Fibroblast of peridontal ligament (primary cell): Measurements from ENCODE around the gene C4orf51.
"Not testable (repeated sequence)": the region's sequence is repeated elsewhere in the genome, so short reads cannot be mapped to it uniquely, and the experiment has no call there.

Experiments
- DNase-seq: peaks from one replicate; pipeline ENCODE4 v3.0.0-alpha.2; 2010; ENCODE audit errors: extremely low read depth

The C4orf51 gene

DNA sequence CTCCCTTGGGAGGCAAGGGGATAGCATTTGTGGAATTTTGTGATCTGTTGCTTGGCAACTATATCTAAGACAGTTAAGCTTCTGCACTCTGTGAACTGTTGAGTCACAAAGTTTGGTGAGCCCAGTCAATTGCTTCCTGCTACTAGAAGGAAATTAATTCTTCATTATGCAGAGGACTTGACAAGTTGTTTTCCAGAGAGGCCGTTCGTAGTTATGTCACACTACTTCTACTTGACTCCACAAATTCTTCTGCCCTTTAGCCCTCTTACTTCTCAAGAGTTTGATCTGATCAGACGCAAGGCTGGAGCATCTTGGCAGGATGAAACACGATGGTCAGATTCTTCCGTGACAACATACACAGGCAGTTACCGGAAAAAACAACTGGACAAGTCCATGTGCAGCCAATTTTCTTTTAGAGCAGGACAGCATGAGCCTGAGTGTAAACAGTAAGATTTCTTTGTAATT is at the start of gene C4orf51:
Gene C4orf51, plus strand, starts transcription at position 156 of the 465 bp plus-strand sequence. Its CDS starts 58 bp downstream, at position 214.
- peak; percentile 69 for DNase-seq

DNA sequence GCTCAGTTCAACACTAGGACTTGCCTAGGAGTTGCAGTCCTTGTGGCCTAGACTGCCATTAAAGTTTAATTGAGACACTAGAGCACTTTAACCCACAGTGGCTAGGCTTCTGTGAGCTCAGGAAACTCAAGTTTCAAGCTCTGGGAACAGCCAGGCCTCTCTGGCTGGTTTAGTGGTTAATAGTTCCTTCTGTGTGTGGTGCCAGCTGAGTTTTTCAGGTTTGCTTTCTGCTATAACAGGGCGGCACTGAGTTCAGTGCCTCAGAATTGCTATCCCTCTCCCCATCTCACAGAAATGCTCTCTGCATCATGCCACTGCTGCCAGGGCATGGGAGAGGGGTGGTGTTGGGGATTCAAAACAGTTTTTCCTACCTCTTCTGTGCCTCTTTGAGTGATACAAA is 44.8 kb upstream of the C4orf51 start:
- no peak for DNase-seq

DNA sequence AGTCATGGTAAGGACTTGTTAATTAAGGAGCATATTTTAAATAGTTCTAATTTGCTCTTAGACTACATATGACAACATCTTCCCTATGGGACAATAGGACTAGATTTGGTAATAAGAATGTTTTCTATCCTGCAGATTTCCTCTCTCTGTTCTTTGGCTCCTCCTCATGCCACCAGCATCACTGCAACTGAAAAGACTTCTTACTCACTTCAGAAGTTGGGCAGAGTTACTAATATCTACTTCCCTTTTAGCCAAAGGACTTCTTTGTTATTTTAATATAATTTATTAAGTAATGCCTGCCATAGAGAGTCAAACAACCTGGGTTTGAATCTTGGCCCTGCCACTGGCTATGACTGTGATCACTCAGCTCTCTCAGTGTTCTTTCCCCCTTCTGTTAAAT is 44.3 kb upstream of the C4orf51 start:
- no peak for DNase-seq

DNA sequence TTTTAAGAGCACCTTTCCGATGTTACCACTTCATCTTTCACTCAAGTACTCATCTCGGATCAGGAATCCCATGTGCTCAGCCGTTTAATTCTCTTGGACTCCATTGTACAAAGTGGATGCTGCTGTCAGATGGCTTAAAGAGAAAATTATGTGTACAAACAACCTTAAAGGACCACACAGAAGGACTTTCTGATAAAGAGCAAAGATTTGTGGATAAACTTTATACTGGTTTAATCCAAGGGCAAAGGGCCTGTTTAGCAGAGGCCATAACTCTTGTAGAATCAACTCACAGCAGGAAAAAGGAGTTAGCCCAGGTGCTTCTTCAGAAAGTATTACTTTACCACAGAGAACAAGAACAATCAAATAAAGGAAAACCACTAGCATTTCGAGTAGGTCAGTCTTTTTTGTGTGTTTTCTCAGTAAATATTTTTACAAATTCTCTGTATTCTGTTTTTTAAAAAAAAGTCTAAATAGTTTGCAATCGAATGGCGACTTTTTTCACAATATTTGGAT is 40.7 kb upstream of the C4orf51 start:
- no peak for DNase-seq

DNA sequence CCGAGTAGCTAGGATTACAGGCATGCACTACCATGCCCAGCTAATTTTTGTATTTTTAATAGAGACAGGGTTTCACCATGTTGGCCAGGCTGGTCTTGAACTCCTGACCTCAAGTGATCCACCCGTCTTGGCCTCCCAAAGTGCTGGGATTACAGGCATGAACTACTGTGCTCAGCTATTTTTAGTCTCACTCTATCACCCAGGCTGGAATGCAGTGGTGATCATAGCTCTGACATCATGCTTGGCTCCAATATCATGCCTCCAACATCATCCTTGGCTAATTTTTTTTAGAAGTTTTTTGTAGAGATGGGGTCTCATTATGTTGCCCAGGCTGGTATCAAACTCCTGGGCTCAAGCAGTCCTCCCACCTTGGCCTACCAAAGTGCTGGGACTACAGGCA is 39.7 kb upstream of the C4orf51 start:
- DNase-seq = peak; percentile 87

DNA sequence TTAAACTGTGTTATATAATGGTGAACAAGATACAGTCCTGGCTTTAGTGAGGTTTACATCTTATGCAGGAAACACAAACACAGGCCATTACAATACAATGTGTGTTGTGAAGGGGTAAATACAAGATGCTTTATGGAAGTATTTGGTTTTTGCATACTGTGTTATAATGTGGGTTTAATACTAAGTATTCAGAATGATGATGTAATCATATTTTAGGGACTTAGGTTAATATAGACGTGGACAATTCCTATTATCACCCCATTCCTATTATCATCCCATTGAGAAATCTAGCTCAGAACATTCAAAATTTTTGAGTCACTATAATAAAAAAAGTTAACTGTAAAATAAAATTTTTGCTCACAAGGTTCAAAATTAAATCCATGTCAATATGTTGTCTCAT is 36.7 kb upstream of the C4orf51 start:
- no peak for DNase-seq

DNA sequence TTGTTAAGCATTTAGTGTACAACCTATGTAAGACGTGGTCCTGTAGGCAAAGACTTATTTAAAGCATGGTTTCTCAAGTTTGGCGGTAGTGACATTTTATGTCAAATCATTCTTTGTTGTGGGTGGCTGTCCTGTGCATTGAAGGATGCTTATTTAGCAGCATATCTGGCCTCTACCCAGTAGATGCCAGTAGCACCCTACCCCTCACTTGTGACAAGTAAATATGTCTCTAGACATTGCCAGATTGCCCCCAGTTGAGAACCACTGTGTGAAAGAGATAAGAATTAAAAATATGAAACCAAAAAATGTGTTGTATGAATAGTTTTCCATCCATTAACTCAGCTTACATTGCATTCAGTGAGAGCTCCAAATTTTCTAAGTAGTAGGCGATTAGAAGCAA is 35.2 kb upstream of the C4orf51 start:
- no peak for DNase-seq

DNA sequence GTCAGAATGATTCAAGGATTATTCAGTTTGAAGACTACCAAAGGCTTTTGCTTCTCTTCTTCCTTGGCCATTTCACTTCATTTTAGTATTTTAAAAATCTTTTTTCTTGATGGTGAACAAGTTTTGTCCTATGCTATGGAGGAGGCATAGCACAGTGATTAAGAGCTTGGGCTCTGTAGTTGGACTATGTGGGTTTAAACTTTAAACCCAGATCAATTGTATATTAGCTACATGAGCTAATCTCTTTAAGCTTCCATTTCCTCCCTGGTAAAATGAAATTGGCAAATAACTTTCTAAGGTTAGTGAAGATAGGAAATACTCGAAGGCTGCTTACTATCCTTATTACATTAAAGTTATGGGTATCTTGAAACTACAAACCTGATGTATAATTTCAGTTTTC is 23.8 kb upstream of the C4orf51 start:
- DNase-seq = no peak

DNA sequence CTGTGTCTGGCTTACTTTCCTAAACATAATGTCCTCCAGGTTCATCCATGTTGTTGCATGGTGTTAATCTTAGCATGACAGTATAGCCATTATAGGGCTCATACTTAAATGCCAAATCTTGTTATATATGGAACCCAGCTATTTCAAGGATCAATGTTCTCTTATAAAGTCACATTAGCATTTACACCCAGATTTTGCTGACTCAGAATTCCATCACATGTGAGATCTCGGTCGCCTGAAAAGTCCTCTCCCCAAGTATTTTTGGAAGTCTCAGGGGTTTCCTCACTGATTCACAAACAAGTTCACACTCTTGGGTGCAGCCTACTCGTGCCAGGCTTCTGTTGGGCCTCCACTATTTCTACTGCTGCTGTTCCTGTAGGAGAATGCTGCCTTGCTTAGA is 19.9 kb upstream of the C4orf51 start:
- DNase-seq = no peak

DNA sequence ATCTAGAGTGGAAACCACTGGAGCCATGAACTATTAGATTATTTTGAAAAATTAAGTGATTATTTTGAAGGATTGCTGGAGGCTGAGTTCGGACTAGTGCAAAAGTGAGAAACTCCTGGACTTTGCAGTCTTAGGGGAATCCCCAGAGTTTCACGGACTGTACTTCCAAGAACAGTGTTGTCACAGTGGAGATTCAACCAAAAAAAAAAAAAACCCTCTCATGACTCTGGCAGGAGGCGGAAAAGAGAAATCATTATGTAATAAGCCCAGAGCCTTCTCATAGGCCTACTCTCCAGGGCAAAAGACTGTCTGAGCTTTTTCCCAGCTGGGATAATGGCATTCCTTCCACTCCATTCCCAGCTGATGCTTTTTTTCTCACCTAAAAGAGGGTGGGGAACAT is 16.8 kb upstream of the C4orf51 start:
- DNase-seq = no peak

DNA sequence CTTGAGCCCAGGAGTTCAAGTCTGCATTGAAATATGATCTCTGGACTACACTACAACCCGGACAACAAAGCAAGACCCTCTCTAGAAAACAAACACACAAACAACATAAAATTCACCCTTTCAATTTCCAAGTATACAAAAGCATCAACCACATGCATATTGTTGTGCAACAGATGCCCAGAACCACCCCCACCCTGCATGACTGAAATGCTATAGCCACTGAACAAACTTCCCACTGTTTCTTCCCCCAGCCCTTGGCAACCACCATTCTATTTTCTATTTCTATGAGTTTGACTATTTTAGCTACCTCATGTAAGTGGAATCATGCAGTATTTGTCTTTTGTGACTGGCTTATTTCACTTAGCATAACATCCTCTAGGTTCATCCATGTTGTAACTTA is 14.2 kb upstream of the C4orf51 start:
- DNase-seq = peak; percentile 12

DNA sequence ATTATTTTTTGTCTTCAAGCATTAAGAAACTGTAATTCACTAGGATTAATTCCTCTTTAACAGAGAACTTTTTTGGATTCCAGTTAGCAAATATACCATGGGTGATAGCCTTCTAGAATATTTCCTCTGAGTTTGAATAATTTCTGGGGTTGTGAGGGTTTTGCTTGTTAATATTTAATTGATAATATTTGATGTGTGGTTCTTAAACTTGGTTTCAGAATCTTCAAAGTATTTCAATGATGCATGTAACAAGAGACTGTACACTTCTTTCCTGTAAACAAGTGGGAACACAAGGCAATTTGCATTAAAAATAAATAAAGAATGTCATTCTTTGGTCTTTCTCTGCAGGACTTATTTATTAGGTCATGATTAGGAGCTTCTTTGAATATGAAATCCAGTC is 9.5 kb upstream of the C4orf51 start:
- no peak for DNase-seq

DNA sequence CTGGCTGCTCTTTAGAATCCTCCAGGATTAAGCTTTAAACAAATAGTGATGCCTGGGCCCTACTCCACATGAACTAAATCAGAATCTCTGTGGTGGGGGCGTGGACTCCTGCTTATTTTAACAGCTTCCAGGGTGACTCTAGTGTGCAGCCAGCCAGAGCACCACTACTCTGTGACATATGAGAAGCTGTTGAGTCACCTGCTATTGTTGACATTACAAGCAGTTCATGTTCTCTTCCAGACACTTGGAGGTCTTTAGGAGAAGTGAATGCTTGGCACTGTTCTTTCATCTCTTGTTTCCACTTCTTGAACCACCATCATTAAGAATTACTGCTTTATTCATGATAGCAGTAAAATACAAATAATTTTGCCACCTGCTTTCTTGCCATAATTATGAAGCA is 426 bp upstream of the C4orf51 start:
- peak; percentile 94 for DNase-seq

DNA sequence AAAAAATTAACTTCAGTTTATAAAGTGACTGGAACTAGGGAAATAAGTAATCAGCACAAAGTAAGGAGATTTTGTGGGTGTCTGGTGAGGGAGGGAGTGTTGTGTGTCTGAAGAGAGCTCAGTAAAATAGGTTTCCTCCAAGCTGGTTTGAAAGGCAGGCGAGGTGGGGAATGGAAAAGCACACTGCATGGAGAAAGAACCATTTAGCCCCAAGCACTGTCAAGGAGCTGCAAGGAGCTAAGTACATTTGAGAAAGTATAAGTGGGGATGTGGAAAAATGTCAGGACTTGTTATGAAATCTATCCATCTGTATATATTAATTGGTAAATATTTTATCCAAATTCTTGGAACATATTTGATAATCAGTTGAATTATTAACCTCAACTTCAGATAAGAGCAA is 956 bp downstream of the C4orf51 start:
- no peak for DNase-seq

DNA sequence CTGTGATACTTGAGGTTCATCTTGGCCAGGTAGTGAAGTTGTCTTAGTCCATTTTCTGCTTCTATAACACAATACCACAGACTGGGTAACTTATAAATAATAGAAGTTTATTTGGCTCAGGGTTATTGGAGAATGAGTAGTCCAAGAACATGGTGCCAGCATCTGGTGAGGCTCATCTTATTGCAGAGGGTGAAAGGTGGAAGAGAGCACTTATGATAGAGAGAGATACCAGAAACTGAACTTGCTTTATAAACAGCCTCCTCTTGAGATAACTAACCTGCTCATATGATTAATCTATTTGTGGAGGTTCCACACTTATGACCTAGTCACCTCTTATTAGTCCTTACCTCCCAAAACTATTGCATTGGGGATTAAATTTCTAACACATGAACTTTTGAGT is 1.6 kb downstream of the C4orf51 start:
- DNase-seq = no peak

DNA sequence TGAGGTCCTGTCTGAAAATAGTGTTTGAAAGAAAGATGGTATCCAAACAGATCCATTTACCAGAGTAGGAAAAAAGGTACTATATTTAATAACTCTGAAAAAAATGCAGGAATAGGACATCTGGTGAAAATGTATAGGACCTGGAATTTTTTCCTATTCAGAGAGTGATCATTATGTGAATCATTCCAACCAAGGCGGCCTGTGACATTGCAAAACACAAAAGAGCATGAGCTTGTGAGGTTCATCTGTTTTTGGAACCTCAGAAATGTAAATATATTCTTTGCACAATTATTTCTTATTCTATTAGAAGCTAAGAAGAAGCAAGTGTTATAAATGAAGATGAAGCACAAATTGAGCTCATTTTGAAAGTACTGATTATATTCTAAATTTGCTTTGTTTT is 2.0 kb downstream of the C4orf51 start:
- DNase-seq = peak; percentile 61

DNA sequence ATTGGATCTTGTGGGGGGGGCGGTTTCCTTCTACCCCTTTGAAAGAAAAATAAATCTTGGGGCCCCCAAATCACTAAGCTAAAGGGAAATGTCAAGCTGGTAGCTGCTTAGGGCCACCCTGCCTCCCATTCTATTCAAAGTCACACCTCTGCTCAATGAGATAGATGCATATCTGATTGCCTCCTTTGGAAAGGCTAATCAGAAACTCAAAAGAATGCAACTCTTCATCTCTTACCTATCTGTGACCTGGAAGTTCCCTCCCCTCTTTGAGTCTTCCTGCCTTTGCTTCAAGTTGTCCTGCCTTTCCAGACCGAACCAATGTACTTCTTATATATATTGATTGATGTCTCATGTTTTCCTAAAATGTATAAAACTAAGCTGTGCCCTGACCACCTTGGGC is 7.0 kb downstream of the C4orf51 start:
- no peak for DNase-seq

DNA sequence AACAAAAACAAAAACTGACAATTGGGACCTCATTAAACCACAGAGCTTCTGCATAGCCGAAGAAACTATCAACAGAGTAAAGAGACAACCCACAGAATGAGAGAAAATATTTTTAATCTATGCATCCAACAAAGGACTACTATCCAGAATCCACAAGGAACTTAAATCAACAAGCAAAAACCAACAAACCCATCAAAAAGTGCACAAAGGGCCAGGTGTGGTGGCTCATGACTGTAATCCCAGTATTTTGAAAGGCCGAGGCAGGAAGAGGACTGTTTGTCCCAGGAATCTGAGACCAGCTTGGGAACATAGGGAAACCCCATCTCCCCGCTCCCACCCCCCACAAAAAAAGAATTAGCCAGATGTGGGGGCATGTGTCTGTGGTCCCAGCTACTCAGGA is 10.7 kb downstream of the C4orf51 start:
- no peak for DNase-seq

DNA sequence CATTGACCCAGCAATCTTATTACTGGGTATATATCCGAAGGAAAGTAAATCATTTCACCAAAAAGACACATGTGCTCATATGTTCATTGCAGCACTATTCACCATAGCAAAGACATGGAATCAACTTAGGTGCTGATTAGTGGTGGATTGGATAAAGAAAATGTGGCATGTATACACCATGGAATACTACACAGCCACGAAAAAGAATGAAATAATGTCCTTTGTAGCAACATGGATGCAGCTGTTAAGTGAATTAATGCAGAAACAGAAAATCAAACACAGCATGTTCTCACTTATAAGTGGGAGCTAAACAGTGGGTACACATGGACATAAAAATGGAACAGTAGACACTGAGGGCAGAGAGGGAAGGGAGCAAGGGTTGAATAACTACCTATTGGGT is 11.5 kb downstream of the C4orf51 start:
- DNase-seq = not testable (repeated sequence)

DNA sequence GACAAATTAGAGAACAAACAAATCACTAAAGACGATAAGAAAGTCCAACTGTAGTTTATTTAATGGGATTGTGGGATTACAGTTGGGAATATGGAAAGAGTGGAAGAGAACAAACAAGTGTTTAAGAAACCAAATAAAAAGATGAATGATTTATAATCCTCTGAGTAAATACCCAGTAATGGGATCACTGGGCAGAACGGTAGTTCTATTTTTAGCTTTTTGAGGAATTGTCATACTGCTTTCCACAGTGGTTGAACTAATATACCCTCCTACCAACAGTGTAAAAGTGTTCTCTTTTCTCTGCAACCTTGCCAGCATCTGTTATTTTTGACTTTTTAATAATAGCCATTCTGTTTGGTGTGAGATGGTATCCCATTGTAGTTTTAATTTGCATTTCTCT is 15.0 kb downstream of the C4orf51 start:
- no peak for DNase-seq

DNA sequence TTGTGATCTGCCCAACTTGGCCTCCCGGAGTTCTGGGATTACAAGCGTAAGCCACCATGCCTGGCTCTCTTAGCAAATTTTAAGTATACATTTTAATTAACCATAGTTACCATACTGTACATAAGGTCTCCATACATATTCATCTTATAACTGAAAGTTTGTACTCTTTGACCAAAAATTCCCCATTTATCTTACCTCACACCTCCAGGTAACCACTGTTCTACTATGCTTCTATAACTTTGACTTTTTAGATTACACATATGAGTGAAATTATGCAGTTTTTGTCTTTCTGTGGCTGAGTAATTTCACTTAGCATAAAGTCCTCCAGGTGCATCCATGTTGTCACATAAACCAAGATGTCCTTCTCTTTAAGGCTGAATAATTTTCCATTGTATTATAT is 17.4 kb downstream of the C4orf51 start:
- DNase-seq = no peak

DNA sequence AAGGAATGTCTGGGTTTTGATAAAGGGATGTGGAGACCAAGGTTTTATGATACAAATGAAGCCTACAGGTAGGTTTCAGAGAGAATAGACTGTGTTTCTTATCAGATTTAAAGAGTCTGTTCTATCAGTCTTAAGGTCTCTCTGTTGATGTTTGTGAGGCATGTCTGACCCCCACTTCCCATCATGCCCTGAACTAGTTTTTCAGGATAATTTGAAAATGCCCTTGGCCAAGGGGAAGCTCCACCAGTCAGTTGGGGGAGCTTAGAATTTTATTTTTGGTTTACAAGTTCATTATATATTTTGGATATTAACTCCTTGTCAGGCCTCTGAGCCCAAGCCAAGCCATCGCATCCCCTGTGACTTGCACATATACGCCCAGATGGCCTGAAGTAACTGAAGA is 18.6 kb downstream of the C4orf51 start:
- no peak for DNase-seq

DNA sequence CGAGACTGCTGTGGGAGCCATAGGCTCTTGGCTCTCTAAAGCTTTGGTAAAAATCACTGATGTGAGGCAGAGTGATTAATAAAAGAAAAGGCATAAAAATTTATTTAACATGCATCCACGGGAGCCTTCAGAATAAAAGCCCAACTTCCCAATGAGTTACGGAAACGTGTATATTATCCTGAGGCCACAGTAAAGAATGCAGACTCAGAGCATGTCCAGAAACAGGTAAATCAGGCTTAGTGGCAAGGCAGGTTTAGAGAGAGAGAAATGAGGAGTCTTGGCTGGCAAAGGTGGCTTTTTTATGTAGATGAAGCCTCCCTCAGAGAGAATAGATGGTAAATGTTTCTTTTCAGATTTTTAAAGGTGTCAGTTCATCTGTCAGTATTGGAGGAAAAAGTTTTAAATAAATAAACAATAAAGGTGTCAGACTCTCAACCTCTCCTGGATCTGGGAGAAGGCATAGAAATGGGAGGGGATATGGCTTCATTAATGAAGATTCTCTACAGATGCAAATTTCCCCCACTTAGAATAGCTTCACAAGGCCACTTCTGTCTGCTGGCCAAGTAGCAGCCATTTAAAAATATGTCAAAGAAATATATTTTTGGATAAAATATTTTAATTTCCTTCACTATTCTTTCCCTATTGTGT is 24.0 kb downstream of the C4orf51 start:
- no peak for DNase-seq

DNA sequence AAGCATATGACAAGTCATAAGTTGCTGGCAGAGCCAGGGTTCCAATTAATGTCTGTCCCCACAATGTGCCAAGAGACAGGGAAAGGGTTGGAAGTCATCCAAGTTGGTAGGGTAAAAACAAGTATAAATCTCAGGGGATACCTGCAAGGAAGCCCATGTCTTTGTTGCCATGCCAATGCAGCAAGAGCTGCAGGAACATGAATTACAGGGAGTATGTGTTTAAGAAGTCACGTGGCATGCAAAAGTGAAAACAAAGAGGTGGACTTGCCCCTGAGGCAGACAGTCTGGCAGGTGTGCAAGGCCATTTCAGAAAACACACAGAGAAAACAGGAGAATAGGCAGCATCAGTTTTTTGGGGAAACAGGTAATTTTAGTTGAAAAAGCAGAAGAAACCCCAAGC is 29.4 kb downstream of the C4orf51 start:
- no peak for DNase-seq
